ENCODE results near the gene TTC34.

The TTC34 gene

GRCh38 chr1:2639607-2640521 lies 161.6 kb downstream of the TTC34 start:
- no peak for DNase-seq

GRCh38 chr1:2639203-2639602 lies 162.3 kb downstream of the TTC34 start:
- no peak for DNase-seq

- DNase-seq, result no peak
Measured at GRCh38 chr1:2638466-2639115, 162.9 kb downstream of the TTC34 start.

GRCh38 chr1:2637442-2638145 lies 163.9 kb downstream of the TTC34 start:
- DNase-seq, result no peak

- no peak for DNase-seq
Measured at GRCh38 chr1:2636733-2637132, 164.8 kb downstream of the TTC34 start.

GRCh38 chr1:2635361-2636010 lies 166.0 kb downstream of the TTC34 start:
- no peak for DNase-seq

GRCh38 chr1:2633936-2634491 lies 167.5 kb downstream of the TTC34 start:
- no peak for DNase-seq

- DNase-seq, result no peak
Measured at GRCh38 chr1:2633366-2633935, 168.0 kb downstream of the TTC34 start.

GRCh38 chr1:2632561-2633361 lies 168.7 kb downstream of the TTC34 start, which contains the start of gene MMEL1:
Gene MMEL1 (minus strand): TSS chr1:2633016. CDS start chr1:2629484, 3,532 bp downstream.
- DNase-seq, result no peak

GRCh38 chr1:2632051-2632430 lies 169.5 kb downstream of the TTC34 start:
- no peak for DNase-seq

GRCh38 chr1:2631136-2632050 lies 170.1 kb downstream of the TTC34 start:
- no peak for DNase-seq

- no peak for DNase-seq
Measured at GRCh38 chr1:2630498-2631135, 170.9 kb downstream of the TTC34 start.

GRCh38 chr1:2629627-2630497 lies 171.6 kb downstream of the TTC34 start:
- no peak for DNase-seq

GRCh38 chr1:2628933-2629626 lies 172.4 kb downstream of the TTC34 start:
- DNase-seq, result no peak

GRCh38 chr1:2628191-2628932 lies 173.1 kb downstream of the TTC34 start:
- DNase-seq, result no peak

- DNase-seq, result no peak
Measured at GRCh38 chr1:2627746-2628145, 173.7 kb downstream of the TTC34 start.

GRCh38 chr1:2625748-2626147 lies 175.7 kb downstream of the TTC34 start:
- peak in 1 of 2 donors; percentile 2 for DNase-seq
